GM12874 (cell line): ENCODE results near the gene TMC3.

Source experiments
- CTCF ChIP-seq: IDR thresholded peaks from 2 replicates; pipeline ENCODE4 v1.5.1; 2011; ENCODE audit warnings: low read depth, mild to moderate bottlenecking, control low read depth, low read length, moderate library complexity; ENCODE audit not compliant: insufficient read depth

Gene TMC3

GRCh38 chr15:81394603-81395002 lies 20.6 kb upstream of the TMC3 start:
- TF ChIP-seq CTCF: no peak

- no peak for TF ChIP-seq CTCF
Measured at GRCh38 chr15:81391657-81392056, 17.6 kb upstream of the TMC3 start.

DNA sequence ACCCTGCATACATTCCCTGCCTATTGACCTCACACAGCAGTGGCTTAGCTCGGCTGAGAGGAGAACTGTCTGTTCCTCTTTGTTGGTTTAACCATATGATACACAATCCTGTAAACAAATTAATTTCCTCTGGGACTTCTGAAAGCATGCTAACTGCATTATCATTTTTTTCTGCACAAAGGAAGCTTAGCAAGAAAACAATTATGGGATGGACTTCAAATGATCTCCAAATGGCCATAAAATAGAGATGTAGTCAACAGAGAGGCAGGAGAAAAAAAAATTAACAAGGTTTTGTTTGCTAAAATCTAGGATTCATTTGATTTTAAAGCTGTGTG lies 14.4 kb upstream of the TMC3 start:
- TF ChIP-seq CTCF: no peak

DNA sequence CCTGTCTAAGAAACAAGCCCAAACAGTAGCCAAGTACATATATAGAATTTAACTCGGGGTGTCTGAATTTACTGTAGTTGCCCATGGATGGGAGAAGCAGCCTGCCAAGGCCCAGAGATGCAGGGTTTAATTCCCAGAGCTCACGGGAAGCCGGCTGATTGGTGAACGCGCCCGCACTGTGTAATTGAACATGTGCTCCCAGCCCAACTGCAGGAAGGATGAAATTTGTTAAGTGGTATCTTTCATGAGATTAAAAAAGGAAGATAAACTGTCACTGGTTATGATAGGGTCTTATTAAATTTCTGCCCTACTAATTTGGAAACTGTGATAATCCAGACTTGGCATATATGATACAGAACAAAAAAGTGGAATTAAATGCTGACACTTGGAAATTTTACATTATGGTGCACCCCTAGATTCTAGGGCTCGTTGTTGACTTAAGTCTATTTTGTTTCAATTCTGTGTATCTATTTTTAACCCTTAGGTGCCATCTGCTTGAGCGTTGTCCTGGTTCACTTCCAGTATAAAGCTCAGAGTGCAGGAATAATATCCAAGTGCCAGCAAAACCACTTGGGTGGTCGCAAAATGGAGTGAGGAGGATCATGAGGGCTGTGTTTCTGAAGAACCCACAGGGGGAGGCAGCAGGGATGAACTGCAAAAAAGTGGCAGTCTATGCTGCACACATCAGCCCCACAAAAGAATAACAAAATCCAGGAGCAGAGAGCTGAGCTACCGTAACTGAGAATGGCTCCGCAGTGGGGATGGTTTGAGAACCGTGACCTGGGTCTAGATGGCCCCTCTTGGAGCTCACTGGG lies 13.8 kb upstream of the TMC3 start:
- TF ChIP-seq CTCF: no peak

DNA sequence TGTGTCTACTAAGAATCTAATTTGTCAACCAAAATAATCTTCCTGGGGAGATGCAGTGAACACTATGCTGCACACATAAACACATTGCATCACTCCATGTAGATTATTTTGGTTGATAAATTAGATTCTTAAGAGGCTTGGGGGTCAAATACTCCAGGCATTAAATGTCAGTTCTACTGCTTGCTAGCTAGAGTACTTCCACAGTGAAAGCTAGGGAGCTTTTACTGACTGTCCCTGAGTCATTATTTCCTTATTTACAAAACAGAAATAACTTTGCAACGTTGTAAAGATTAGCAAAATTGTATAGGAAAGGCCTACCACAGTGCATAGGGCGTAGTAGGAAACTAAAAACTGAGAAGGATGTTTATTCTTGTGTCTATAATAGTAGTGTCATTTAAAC lies 12.9 kb upstream of the TMC3 start:
- no peak for TF ChIP-seq CTCF

- no peak for TF ChIP-seq CTCF
Measured at GRCh38 chr15:81385721-81386076, 11.7 kb upstream of the TMC3 start.

- no peak for TF ChIP-seq CTCF
Measured at GRCh38 chr15:81384891-81385720, 11.1 kb upstream of the TMC3 start.
